HepG2 (cell line): ENCODE data around the gene LCE7A.

Experiments used
- POLR2AphosphoS5 ChIP-seq: IDR thresholded peaks from 2 replicates; pipeline ENCODE4 v1.6.1; 2012; ENCODE audit warnings: low read depth, low read length
- SIN3A ChIP-seq: IDR thresholded peaks from 2 replicates; pipeline ENCODE4 v1.6.1; 2011; ENCODE audit warnings: low read depth, mild to moderate bottlenecking, control low read depth, low read length, borderline replicate concordance
- TF ChIP-seq, protein P1 (sequence below): sonication (generic); formaldehyde crosslinking; IDR thresholded peaks from 2 replicates; pipeline ENCODE4 v1.5.0; 2020; ENCODE audit warnings: mild to moderate bottlenecking, missing genetic modification reagents, moderate library complexity
- TF ChIP-seq, protein P2 (sequence below), 2 experiments: sonication (generic) in 1 of 2; formaldehyde crosslinking in 1 of 2; IDR thresholded peaks; 2 replicates each; pipeline versions ENCODE4 v1.6.1 to v1.9.0; 2014 to 2022; ENCODE audit warnings: antibody characterized with exemption in 1 of 2, borderline replicate concordance in 1 of 2, inconsistent platforms in 1 of 2, low read depth in 1 of 2, missing genetic modification reagents in 1 of 2

DNA sequence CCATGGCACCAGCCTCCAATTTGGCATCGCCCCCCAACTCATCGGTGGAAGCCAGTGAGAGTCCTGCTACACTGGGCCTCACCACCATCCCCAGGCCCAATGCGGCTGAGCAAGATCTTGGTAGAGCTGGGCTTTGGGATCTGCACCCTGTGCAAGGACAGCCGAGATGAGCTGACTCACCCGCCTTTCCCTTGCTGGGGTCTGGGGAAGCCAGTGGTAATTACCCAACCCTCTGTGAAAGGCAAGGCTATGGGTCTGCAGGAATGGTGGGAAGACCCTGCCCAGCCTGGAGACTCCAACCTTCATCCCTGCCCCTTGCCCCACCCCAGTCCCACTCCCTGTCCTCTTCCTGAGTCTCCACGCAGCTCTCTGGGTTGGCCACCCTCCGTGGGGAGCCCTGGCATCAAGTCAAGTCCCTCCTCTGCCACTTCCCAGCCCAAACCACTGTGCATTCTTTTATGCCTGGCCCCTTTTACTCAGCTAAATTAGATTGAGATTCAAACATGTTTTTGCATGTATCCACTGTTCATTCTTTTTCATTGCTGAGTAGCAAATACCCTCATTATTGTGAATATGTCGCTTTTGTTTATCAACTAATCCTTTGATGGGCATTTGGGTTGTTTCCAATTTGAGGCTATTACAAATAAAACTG lies 27.1 kb downstream of the LCE7A start:
- TF ChIP-seq, protein P1, sequence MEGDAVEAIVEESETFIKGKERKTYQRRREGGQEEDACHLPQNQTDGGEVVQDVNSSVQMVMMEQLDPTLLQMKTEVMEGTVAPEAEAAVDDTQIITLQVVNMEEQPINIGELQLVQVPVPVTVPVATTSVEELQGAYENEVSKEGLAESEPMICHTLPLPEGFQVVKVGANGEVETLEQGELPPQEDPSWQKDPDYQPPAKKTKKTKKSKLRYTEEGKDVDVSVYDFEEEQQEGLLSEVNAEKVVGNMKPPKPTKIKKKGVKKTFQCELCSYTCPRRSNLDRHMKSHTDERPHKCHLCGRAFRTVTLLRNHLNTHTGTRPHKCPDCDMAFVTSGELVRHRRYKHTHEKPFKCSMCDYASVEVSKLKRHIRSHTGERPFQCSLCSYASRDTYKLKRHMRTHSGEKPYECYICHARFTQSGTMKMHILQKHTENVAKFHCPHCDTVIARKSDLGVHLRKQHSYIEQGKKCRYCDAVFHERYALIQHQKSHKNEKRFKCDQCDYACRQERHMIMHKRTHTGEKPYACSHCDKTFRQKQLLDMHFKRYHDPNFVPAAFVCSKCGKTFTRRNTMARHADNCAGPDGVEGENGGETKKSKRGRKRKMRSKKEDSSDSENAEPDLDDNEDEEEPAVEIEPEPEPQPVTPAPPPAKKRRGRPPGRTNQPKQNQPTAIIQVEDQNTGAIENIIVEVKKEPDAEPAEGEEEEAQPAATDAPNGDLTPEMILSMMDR (CRISPR knock-in tag) = no peak
- no peak for TF ChIP-seq POLR2AphosphoS5
- TF ChIP-seq, protein P2, sequence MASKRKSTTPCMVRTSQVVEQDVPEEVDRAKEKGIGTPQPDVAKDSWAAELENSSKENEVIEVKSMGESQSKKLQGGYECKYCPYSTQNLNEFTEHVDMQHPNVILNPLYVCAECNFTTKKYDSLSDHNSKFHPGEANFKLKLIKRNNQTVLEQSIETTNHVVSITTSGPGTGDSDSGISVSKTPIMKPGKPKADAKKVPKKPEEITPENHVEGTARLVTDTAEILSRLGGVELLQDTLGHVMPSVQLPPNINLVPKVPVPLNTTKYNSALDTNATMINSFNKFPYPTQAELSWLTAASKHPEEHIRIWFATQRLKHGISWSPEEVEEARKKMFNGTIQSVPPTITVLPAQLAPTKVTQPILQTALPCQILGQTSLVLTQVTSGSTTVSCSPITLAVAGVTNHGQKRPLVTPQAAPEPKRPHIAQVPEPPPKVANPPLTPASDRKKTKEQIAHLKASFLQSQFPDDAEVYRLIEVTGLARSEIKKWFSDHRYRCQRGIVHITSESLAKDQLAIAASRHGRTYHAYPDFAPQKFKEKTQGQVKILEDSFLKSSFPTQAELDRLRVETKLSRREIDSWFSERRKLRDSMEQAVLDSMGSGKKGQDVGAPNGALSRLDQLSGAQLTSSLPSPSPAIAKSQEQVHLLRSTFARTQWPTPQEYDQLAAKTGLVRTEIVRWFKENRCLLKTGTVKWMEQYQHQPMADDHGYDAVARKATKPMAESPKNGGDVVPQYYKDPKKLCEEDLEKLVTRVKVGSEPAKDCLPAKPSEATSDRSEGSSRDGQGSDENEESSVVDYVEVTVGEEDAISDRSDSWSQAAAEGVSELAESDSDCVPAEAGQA (IDR thresholded peaks at IDR 0.05; ENCODE audit: low read depth) = no peak
- TF ChIP-seq, protein P2 (CRISPR knock-in tag; IDR thresholded peaks at IDR 0.05; ENCODE audit: borderline replicate concordance) = no peak
- no peak for TF ChIP-seq SIN3A
